Uterus (tissue), 2 donors: Measurements from ENCODE around the gene DNAJC18.

Experiments
- POLR2A ChIP-seq, 2 donors: fragments of 450-650 bp; IDR thresholded peaks; one replicate each; pipeline ENCODE4 v1.6.1; 2016; ENCODE audit warnings: antibody characterized with exemption in 2 of 2, mild to moderate bottlenecking in 1 of 2, moderate library complexity in 1 of 2
- TF ChIP-seq, protein P1 (sequence below), 4 experiments: fragments of 200-600 bp in 2 of 4; fragments of 450-650 bp in 2 of 4; sonication (generic) in 2 of 4; IDR thresholded peaks; one replicate each; pipeline ENCODE4 v1.5.1; 2016 to 2019; ENCODE audit warnings: antibody characterized with exemption in 4 of 4, mild to moderate bottlenecking in 2 of 4, moderate library complexity in 1 of 4

DNA sequence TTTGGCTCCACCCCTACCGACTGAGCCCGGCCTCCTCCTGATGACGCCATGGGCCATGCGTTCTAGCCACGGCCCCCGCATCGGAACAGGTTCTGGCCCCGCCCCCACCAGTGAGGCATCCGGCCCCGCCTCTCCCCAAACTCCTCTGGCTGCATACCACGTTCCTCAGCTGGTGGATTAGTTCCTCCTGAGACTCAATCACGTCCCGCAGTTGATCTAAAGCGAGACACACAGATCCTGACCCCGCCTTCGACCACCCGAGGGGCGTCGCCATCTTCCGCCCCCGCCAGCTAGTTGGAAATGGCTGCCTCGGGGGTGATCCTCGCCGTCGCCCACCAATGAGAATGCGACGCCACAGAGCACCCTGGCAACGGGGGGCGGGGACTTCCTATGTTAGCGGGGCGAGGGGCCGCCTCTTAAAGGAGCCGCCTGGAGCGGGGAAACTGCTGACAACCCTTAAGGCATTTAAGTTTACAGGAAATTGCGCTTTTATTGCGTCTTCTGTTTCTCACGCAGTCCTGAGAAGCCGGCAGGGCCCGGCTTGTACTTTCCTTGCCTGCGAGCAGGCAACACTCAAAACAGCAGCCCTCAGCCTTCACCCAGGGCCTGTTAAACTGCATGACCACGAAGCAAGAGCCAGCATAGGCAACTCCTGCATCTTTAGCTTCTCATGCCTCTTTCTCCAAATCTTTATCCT is 35.4 kb downstream of the DNAJC18 start, which contains the start of gene SPATA24:
- TF ChIP-seq, protein P1, sequence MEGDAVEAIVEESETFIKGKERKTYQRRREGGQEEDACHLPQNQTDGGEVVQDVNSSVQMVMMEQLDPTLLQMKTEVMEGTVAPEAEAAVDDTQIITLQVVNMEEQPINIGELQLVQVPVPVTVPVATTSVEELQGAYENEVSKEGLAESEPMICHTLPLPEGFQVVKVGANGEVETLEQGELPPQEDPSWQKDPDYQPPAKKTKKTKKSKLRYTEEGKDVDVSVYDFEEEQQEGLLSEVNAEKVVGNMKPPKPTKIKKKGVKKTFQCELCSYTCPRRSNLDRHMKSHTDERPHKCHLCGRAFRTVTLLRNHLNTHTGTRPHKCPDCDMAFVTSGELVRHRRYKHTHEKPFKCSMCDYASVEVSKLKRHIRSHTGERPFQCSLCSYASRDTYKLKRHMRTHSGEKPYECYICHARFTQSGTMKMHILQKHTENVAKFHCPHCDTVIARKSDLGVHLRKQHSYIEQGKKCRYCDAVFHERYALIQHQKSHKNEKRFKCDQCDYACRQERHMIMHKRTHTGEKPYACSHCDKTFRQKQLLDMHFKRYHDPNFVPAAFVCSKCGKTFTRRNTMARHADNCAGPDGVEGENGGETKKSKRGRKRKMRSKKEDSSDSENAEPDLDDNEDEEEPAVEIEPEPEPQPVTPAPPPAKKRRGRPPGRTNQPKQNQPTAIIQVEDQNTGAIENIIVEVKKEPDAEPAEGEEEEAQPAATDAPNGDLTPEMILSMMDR (IDR thresholded peaks at IDR 0.05): no peak
- TF ChIP-seq POLR2A (IDR thresholded peaks at IDR 0.05): peak in 1 of 2 donors; percentile 28
